ENCODE results near the gene TRIM49B.
"Not testable (repeated sequence)": the region's sequence is repeated elsewhere in the genome, so short reads cannot be mapped to it uniquely, and the experiment has no call there.

Gene TRIM49B, protein sequence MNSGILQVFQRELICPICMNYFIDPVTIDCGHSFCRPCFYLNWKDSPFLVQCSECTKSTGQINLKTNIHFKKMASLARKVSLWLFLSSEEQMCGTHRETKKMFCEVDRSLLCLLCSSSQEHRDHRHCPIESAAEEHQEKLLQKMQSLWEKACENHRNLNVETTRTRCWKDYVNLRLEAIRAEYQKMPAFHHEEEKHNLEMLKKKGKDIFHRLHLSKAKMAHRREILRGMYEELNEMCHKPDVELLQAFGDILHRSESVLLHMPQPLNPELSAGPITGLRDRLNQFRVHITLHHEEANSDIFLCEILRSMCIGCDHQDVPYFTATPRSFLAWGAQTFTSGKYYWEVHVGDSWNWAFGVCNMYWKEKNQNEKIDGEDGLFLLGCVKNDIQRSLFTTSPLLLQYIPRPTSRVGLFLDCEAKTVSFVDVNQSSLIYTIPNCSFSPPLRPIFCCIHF

DNA sequence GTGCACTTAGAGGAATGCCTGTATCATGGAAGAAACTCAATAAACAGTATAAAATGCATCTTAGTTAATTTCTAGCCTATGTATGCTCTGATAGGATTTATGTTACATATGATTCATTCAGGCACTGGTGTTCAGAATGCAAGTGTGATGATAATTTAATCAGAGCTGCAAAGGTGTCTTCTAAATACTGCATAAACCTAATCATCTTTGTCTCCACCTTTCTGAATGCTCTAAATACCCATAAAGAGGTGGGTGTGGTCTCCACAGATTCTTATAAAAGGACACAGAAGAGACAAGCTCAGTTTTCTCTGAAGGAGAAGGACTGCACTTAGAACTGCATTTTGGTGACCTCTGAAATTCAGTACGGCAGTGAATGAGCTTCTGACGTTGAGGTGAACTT, at the start of gene TRIM49B:
TRIM49B (plus strand) TSS at position 301 of the 400 bp plus-strand sequence. CDS start 2,777 bp downstream, outside the sequence.
- DNase-seq, result not testable (repeated sequence)

DNA sequence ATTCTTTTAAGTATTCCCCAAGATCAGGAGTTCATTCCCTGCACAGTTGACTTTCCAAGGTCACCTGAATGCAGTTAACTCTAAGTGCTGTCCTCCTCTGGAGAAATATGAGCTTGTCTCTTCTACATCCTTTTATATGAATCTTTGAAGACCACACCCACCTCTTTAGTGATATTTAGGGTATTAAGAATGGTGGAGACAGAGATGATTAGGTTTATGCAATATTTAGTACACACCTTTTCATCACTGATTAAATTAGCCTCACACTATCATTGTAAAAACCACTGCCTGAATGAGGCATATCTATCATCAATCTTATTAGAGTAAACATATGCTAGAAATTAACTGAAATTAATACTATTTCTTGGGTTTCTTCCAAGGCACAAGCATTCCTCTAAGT, 44.8 kb upstream of the TRIM49B start, which contains the start of gene TRIM51G:
TRIM51G (minus strand) TSS at position 101 of the 400 bp plus-strand sequence. CDS start 2,190 bp downstream, outside the sequence.
- not testable (repeated sequence) for DNase-seq

DNA sequence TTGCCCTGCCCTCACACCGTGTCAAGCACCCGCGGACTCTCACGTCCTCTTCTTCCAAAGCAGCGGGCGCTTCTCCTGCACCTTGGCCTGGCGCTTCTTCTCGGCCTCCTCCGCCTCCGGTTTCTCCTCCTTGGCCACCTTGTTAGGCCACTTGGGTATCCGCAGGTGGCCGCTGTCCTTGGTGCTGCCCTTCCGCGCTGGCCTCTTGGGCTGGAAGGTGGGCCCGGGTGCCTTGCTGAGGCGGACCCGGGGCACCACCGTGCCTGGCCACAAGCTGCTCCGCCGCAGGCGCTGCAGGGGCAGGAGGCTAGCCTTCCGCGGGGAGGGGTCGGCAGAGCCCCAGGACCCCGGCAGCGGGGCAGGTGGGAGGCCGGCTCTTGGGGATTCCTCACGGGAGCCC, 19.6 kb downstream of the TRIM49B start:
- not testable (repeated sequence) for DNase-seq

DNA sequence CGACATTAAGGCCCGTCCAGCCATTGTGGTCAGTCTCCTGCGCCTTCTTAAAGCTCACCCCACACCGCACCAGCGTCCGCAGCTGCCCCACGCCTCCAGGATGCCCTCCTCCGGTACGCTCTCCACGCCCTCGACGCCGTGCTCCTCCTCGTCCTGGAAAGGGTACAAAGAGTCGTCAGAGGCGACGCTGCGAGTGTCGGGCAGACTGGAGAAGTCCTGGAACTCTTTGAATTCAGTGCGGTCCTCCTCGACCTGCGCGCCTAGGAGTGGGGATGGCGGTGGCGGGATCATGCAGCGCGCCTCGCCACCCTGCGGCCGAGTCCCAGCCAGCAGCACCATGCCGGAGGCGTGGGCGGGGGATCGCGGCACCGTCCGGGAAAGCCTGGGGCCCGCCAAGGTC, 21.2 kb downstream of the TRIM49B start:
- not testable (repeated sequence) for DNase-seq

DNA sequence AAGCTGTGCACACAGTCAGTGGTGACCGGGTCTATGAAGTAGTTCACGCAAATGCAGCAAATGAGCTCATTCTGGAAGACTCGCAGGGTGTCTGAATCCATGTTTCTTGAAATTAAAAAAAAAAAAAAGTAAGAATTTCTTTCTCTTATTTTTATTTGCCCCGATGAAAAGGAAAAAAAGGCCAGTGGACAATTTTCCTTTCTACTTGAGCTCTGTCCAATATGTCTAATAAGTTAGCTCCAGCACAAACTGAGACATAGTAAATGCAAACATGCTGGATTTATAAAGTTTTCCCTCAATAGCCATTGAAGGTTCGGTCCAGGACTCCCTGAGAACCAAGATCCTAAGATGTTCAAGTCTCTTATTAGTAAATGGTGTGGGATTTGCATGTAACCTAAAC, 30.4 kb downstream of the TRIM49B start, which contains the start of gene TRIM64C:
TRIM64C (minus strand) TSS at position 101 of the 400 bp plus-strand sequence; CDS start at position 101, 0 bp downstream.
- not testable (repeated sequence) for DNase-seq

DNA sequence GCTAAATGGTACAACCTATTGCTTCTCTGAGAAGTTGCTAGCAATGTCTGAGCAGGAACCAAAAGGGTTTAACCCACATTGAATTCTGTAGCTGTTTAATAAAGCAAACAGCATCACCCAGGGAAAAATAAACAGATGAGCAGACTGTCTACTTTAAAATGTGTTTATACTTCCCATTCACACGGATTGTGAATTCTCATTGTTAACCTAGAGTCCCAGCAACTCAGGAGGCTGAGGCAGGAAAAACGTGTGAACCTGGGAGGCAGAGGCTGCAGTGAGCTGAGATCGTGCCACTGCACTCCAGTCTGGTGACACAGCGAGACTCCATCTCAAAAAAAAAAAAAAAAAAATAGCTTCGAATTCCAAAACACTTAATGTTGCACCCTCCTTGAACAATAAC, 41.3 kb downstream of the TRIM49B start:
- DNase-seq, result not testable (repeated sequence)

Data from fibroblast of upper back skin (primary cell).